ENCODE results near the gene CA4. TPM values are rescaled to one million over a fixed set of nuclear protein-coding genes. Genes with fewer than 3 reads are reported as not detected.
A peak's percentile ranks its signal among the peaks of the same experiment; 100 is the strongest.

The CA4 gene
- total RNA-seq, 5 donors from 2014 or later (not counting 1 experiment from before 2014, with no cell fraction given) = not detected

GRCh38 chr17:60164697-60165096, 14.9 kb downstream of the CA4 start:
- ChIA-PET POLR2A (no interaction called here), CTCF (no interaction called here)
- H3K4me3 ChIP-seq (ENCODE audit: control insufficient read depth in 1 of 2, extremely low read depth in 1 of 2, low read length in 1 of 2) = no peak overlapping the region
- no peak overlapping the region for H3K4me3 Mint-ChIP-seq
- WGBS (ENCODE audit: insufficient coverage) = 100% methylated on average over 1 of the region's 5 CpGs
- H3K9me3 ChIP-seq = no peaks in the 10 kb centered on the region
- ATAC-seq (replicated peaks in 1 of 4) = no peak
- peaks cover 0 to 28% of the 10 kb centered on the region in 2 experiments for H3K27me3 ChIP-seq (replicated peaks in 1 of 2; ENCODE audit: control insufficient read depth in 2 of 2, extremely low read depth in 1 of 2, insufficient read depth in 2 of 2, low read length in 1 of 2)
- H3K4me1 ChIP-seq (ENCODE audit: control insufficient read depth in 1 of 2, extremely low read depth in 1 of 2, insufficient read depth in 2 of 2, low read length in 2 of 2) = peaks cover 0 to 7% of the 10 kb centered on the region in 2 experiments
- no peak overlapping the region for H3K27ac ChIP-seq (ENCODE audit: low read length)
- H3K27me3 Mint-ChIP-seq = peaks cover 14 to 18% of the 10 kb centered on the region in 2 donors
- H3K36me3 ChIP-seq (ENCODE audit: control insufficient read depth in 2 of 2, extremely low read depth in 1 of 2, insufficient read depth in 1 of 2, low read length in 1 of 2) = no peaks in the 10 kb centered on the region
- H3K4me1 Mint-ChIP-seq = peaks cover 1 to 11% (median 6%) of the 10 kb centered on the region in 3 donors
- no peak overlapping the region for H3K27ac Mint-ChIP-seq
- H3K36me3 Mint-ChIP-seq = no peaks in the 10 kb centered on the region
- H3K9me3 Mint-ChIP-seq = no peaks in the 10 kb centered on the region
- no peak for DNase-seq

GRCh38 chr17:60165223-60165622, 15.4 kb downstream of the CA4 start:
- Histone ChIP-seq H3K27ac (ENCODE audit: low read length) (no peak overlapping the region), H3K9me3 (no peaks in the 10 kb centered on the region), H3K27me3 (replicated peaks in 1 of 2; ENCODE audit: control insufficient read depth in 2 of 2, extremely low read depth in 1 of 2, insufficient read depth in 2 of 2, low read length in 1 of 2) (peaks cover 0 to 27% of the 10 kb centered on the region in 2 experiments), H3K36me3 (ENCODE audit: control insufficient read depth in 2 of 2, extremely low read depth in 1 of 2, insufficient read depth in 1 of 2, low read length in 1 of 2) (no peaks in the 10 kb centered on the region), H3K4me3 (ENCODE audit: control insufficient read depth in 1 of 2, extremely low read depth in 1 of 2, low read length in 1 of 2) (no peak overlapping the region), H3K4me1 (ENCODE audit: control insufficient read depth in 1 of 2, extremely low read depth in 1 of 2, insufficient read depth in 2 of 2, low read length in 2 of 2) (peaks cover 0 to 12% of the 10 kb centered on the region in 2 experiments)
- ATAC-seq (replicated peaks in 1 of 4) (no peak), DNase-seq (no peak)
- WGBS (ENCODE audit: insufficient coverage) = no CpG with 5 or more reads among the region's 5 CpGs
- ChIA-PET CTCF (no interaction called here), POLR2A (no interaction called here)
- Mint-ChIP-seq H3K4me3 (no peak overlapping the region), H3K9me3 (no peaks in the 10 kb centered on the region), H3K27ac (no peak overlapping the region), H3K27me3 (peaks cover 9 to 12% of the 10 kb centered on the region in 2 donors), H3K36me3 (no peaks in the 10 kb centered on the region), H3K4me1 (peaks cover 7 to 16% (median 11%) of the 10 kb centered on the region in 3 donors)

- H3K36me3 Mint-ChIP-seq = no peaks in the 10 kb centered on the region
- no peak for DNase-seq
- no peaks in the 10 kb centered on the region for H3K9me3 Mint-ChIP-seq
- no peak overlapping the region for H3K4me3 ChIP-seq (ENCODE audit: control insufficient read depth in 1 of 2, extremely low read depth in 1 of 2, low read length in 1 of 2)
- no CpG with 5 or more reads among the region's 5 CpGs for WGBS (ENCODE audit: insufficient coverage)
- CTCF ChIA-PET = no interaction called here
- peaks cover 3 to 7% of the 10 kb centered on the region in 2 donors for H3K27me3 Mint-ChIP-seq
- peaks cover 0 to 25% of the 10 kb centered on the region in 2 experiments for H3K27me3 ChIP-seq (replicated peaks in 1 of 2; ENCODE audit: control insufficient read depth in 2 of 2, extremely low read depth in 1 of 2, insufficient read depth in 2 of 2, low read length in 1 of 2)
- H3K27ac Mint-ChIP-seq = no peak overlapping the region
- no peaks in the 10 kb centered on the region for H3K9me3 ChIP-seq
- peaks cover 0 to 18% of the 10 kb centered on the region in 2 experiments for H3K4me1 ChIP-seq (ENCODE audit: control insufficient read depth in 1 of 2, extremely low read depth in 1 of 2, insufficient read depth in 2 of 2, low read length in 2 of 2)
- H3K4me3 Mint-ChIP-seq = no peak overlapping the region
- POLR2A ChIA-PET = no interaction called here
- H3K4me1 Mint-ChIP-seq = peaks cover 14 to 24% (median 18%) of the 10 kb centered on the region in 3 donors
- peak in 2 of 4 experiments; percentile 40 to 45 for ATAC-seq (replicated peaks in 1 of 4)
- no peak overlapping the region for H3K27ac ChIP-seq (ENCODE audit: low read length)
- no peaks in the 10 kb centered on the region for H3K36me3 ChIP-seq (ENCODE audit: control insufficient read depth in 2 of 2, extremely low read depth in 1 of 2, insufficient read depth in 1 of 2, low read length in 1 of 2)
Measured at GRCh38 chr17:60165971-60166370, 16.2 kb downstream of the CA4 start.

GRCh38 chr17:60167065-60167741, 17.4 kb downstream of the CA4 start:
- Mint-ChIP-seq H3K4me1 (peaks cover 16 to 28% (median 18%) of the 10 kb centered on the region in 3 donors), H3K9me3 (no peaks in the 10 kb centered on the region), H3K27me3 (peaks cover 0 to 2% of the 10 kb centered on the region in 2 donors), H3K4me3 (no peak overlapping the region), H3K27ac (no peak overlapping the region), H3K36me3 (no peaks in the 10 kb centered on the region)
- Histone ChIP-seq H3K27ac (ENCODE audit: low read length) (no peak overlapping the region), H3K4me3 (ENCODE audit: control insufficient read depth in 1 of 2, extremely low read depth in 1 of 2, low read length in 1 of 2) (no peak overlapping the region), H3K9me3 (no peaks in the 10 kb centered on the region), H3K27me3 (replicated peaks in 1 of 2; ENCODE audit: control insufficient read depth in 2 of 2, extremely low read depth in 1 of 2, insufficient read depth in 2 of 2, low read length in 1 of 2) (peaks cover 0 to 13% of the 10 kb centered on the region in 2 experiments), H3K36me3 (ENCODE audit: control insufficient read depth in 2 of 2, extremely low read depth in 1 of 2, insufficient read depth in 1 of 2, low read length in 1 of 2) (no peaks in the 10 kb centered on the region), H3K4me1 (ENCODE audit: control insufficient read depth in 1 of 2, extremely low read depth in 1 of 2, insufficient read depth in 2 of 2, low read length in 2 of 2) (peaks cover 0 to 18% of the 10 kb centered on the region in 2 experiments)
- DNase-seq = no peak
- CTCF ChIA-PET = no interaction called here
- POLR2A ChIA-PET = no interaction called here
- 81% methylated on average over 5 of the region's 11 CpGs for WGBS (ENCODE audit: insufficient coverage)
- ATAC-seq (replicated peaks in 1 of 4) = no peak

- CTCF ChIA-PET = no interaction called here
Measured at GRCh38 chr17:60168654-60169053, 18.9 kb downstream of the CA4 start.

GRCh38 chr17:60169921-60170817, 20.4 kb downstream of the CA4 start:
- no peaks in the 10 kb centered on the region for H3K9me3 ChIP-seq
- no peaks in the 10 kb centered on the region for H3K9me3 Mint-ChIP-seq
- peaks cover 0 to 7% of the 10 kb centered on the region in 2 experiments for H3K27me3 ChIP-seq (replicated peaks in 1 of 2; ENCODE audit: control insufficient read depth in 2 of 2, extremely low read depth in 1 of 2, insufficient read depth in 2 of 2, low read length in 1 of 2)
- H3K27me3 Mint-ChIP-seq = no peaks in the 10 kb centered on the region
- H3K4me1 Mint-ChIP-seq = peaks cover 16 to 27% (median 18%) of the 10 kb centered on the region in 3 donors
- WGBS (ENCODE audit: insufficient coverage) = 98% methylated on average over 6 of the region's 10 CpGs
- DNase-seq = peak in 6 of 35 experiments; percentile 15 to 29 (median 16)
- no peaks in the 10 kb centered on the region for H3K36me3 ChIP-seq (ENCODE audit: control insufficient read depth in 2 of 2, extremely low read depth in 1 of 2, insufficient read depth in 1 of 2, low read length in 1 of 2)
- no peaks in the 10 kb centered on the region for H3K36me3 Mint-ChIP-seq
- peak overlapping the region; percentile 3 to 69 for H3K27ac Mint-ChIP-seq
- H3K27ac ChIP-seq (ENCODE audit: low read length) = no peak overlapping the region
- H3K4me3 Mint-ChIP-seq = peak overlapping the region in 1 of 3 donors; percentile 30
- ATAC-seq (replicated peaks in 1 of 4) = peak; percentile 55 to 81 (median 62)
- peaks cover 0 to 18% of the 10 kb centered on the region in 2 experiments for H3K4me1 ChIP-seq (ENCODE audit: control insufficient read depth in 1 of 2, extremely low read depth in 1 of 2, insufficient read depth in 2 of 2, low read length in 2 of 2)
- CTCF ChIA-PET = interaction anchor here in 1 of 2 donors (0.6 kb wide), 1 partner anchor 64 kb away, joined by 4 read pairs; no protein-coding TSS in a partner anchor
- no peak overlapping the region for H3K4me3 ChIP-seq (ENCODE audit: control insufficient read depth in 1 of 2, extremely low read depth in 1 of 2, low read length in 1 of 2)
- POLR2A ChIA-PET = interaction anchor here in 1 of 2 donors (0.6 kb wide), 1 partner anchor 83 kb away, joined by 5 read pairs; no protein-coding TSS in a partner anchor

More at GRCh38 chr17:60168654-60169053, 18.9 kb downstream of the CA4 start:
- no peaks in the 10 kb centered on the region for H3K36me3 Mint-ChIP-seq
- H3K4me3 Mint-ChIP-seq = no peak overlapping the region
- POLR2A ChIA-PET = interaction anchor here in 1 of 2 donors (0.7 kb wide), 1 partner anchor 89 kb away, joined by 3 read pairs; no protein-coding TSS in a partner anchor
- H3K27me3 Mint-ChIP-seq = no peaks in the 10 kb centered on the region
- Histone ChIP-seq H3K9me3 (no peaks in the 10 kb centered on the region), H3K4me1 (ENCODE audit: control insufficient read depth in 1 of 2, extremely low read depth in 1 of 2, insufficient read depth in 2 of 2, low read length in 2 of 2) (peaks cover 0 to 18% of the 10 kb centered on the region in 2 experiments), H3K4me3 (ENCODE audit: control insufficient read depth in 1 of 2, extremely low read depth in 1 of 2, low read length in 1 of 2) (no peak overlapping the region), H3K27ac (ENCODE audit: low read length) (no peak overlapping the region), H3K27me3 (replicated peaks in 1 of 2; ENCODE audit: control insufficient read depth in 2 of 2, extremely low read depth in 1 of 2, insufficient read depth in 2 of 2, low read length in 1 of 2) (peaks cover 0 to 7% of the 10 kb centered on the region in 2 experiments), H3K36me3 (ENCODE audit: control insufficient read depth in 2 of 2, extremely low read depth in 1 of 2, insufficient read depth in 1 of 2, low read length in 1 of 2) (no peaks in the 10 kb centered on the region)
- H3K9me3 Mint-ChIP-seq = no peaks in the 10 kb centered on the region
- DNase-seq (no peak), ATAC-seq (replicated peaks in 1 of 4) (no peak)
- no peak overlapping the region for H3K27ac Mint-ChIP-seq
- 87% methylated on average over 6 of the region's 7 CpGs for WGBS (ENCODE audit: insufficient coverage)
- peaks cover 16 to 28% (median 18%) of the 10 kb centered on the region in 3 donors for H3K4me1 Mint-ChIP-seq

Data from T-cell (primary cell).